OCI-LY3 (cell line): ENCODE data around the gene STAT3.
"Not testable (repeated sequence)": the region's sequence is repeated elsewhere in the genome, so short reads cannot be mapped to it uniquely, and the experiment has no call there.

Source experiments
- CTCF ChIP-seq: fragments of 200-600, 300-600 bp; sonication (generic); IDR thresholded peaks from 2 replicates; pipeline ENCODE4 v1.5.1; 2014; ENCODE audit warnings: antibody characterized with exemption, low read length, low read depth
- EZH2phosphoT487 ChIP-seq: fragments of 200-600 bp; shearing (Covaris generic); IDR thresholded peaks from 2 replicates; pipeline ENCODE4 v1.6.1; 2018; ENCODE audit warnings: antibody characterized with exemption, mixed run types, low read depth

- not testable (repeated sequence) for TF ChIP-seq CTCF, EZH2phosphoT487
These were observed 90.5 kb downstream of the STAT3 start for GRCh38 chr17:42297775-42298174.
